K562 (cell line): ENCODE data around the gene ZRANB3.

Experiments
- CREB1 ChIP-seq, 2 experiments: sonication (generic) in 1 of 2; formaldehyde crosslinking in 1 of 2; IDR thresholded peaks; 2 replicates each; pipeline versions ENCODE4 v1.6.1 to v1.8.0; 2012 to 2022; ENCODE audit warnings: inconsistent platforms in 1 of 2, mild to moderate bottlenecking in 1 of 2, missing genetic modification reagents in 1 of 2, moderate library complexity in 1 of 2
- CTBP1 ChIP-seq: fragments of 450-650 bp; IDR thresholded peaks from 2 replicates; pipeline ENCODE4 v1.6.1; 2016; ENCODE audit warnings: borderline replicate concordance
- NONO ChIP-seq, 2 experiments: fragments of 200-400 bp in 1 of 2; fragments of 450-650 bp in 1 of 2; formaldehyde crosslinking in 1 of 2; IDR thresholded peaks; 2 replicates each; pipeline ENCODE4 v1.6.1; 2017; ENCODE audit warnings: low read depth in 2 of 2, mild to moderate bottlenecking in 2 of 2, moderate library complexity in 2 of 2, low read length in 1 of 2
- PHB2 ChIP-seq: fragments of 450-650 bp; IDR thresholded peaks from 2 replicates; pipeline ENCODE4 v1.6.1; 2017; ENCODE audit warnings: low read depth
- RAD21 ChIP-seq, 2 experiments: fragments of 250-450 bp in 1 of 2; fragments of 450-650 bp in 1 of 2; sonication (Bioruptor Pico) in 1 of 2; formaldehyde crosslinking in 1 of 2; IDR thresholded peaks in 1 of 2; conservative IDR thresholded peaks in 1 of 2; 2 replicates each; pipeline versions ENCODE4 v1.4.0 to v1.8.0; 2020 to 2022; ENCODE audit warnings: mild to moderate bottlenecking in 2 of 2, moderate library complexity in 1 of 2
- SIN3A ChIP-seq, 2 experiments: fragments of 150-350 bp in 1 of 2; IDR thresholded peaks; 2 replicates each; pipeline ENCODE4 v1.6.1; 2011 to 2016; ENCODE audit warnings: borderline replicate concordance in 2 of 2, low read depth in 2 of 2, low read length in 2 of 2, mild to moderate bottlenecking in 2 of 2, moderate library complexity in 2 of 2; ENCODE audit not compliant: control insufficient read depth in 1 of 2
- SMARCA5 ChIP-seq: fragments of 450-650 bp; IDR thresholded peaks from 2 replicates; pipeline ENCODE4 v1.6.1; 2016
- TEAD1 ChIP-seq, 2 experiments: fragments of 450-650 bp in 1 of 2; sonication (generic) in 1 of 2; formaldehyde crosslinking; IDR thresholded peaks; 2 replicates each; pipeline versions ENCODE4 v1.4.0 to v1.8.0; 2020 to 2022; ENCODE audit warnings: mild to moderate bottlenecking in 2 of 2, missing genetic modification reagents in 1 of 2
- ZBTB40 ChIP-seq, 2 experiments: fragments of 450-650 bp in 1 of 2; sonication (generic) in 1 of 2; formaldehyde crosslinking in 1 of 2; IDR thresholded peaks; 2 replicates each; pipeline versions ENCODE4 v1.7.1 to v1.9.0; 2016 to 2022; ENCODE audit warnings: inconsistent platforms in 1 of 2, mild to moderate bottlenecking in 1 of 2, missing genetic modification reagents in 1 of 2
- ZBTB8A ChIP-seq: fragments of 450-650 bp; IDR thresholded peaks from 2 replicates; pipeline ENCODE4 v1.6.1; 2018; ENCODE audit warnings: mild to moderate bottlenecking, moderate library complexity; ENCODE audit not compliant: partially characterized antibody
- ZNF232 ChIP-seq: sonication (generic); formaldehyde crosslinking; IDR thresholded peaks from 2 replicates; pipeline ENCODE4 v1.8.0; 2022; ENCODE audit warnings: mild to moderate bottlenecking, missing genetic modification reagents

- TF ChIP-seq SMARCA5 (no peak), SIN3A (IDR thresholded peaks at IDR 0.05; ENCODE audit: borderline replicate concordance in 2 of 2, control insufficient read depth in 1 of 2, low read depth in 2 of 2, low read length in 2 of 2) (no peak), ZBTB8A (no peak), CTBP1 (no peak), RAD21 (CRISPR knock-in tag; conservative IDR thresholded peaks at IDR 0.05 in 1 of 2, IDR thresholded peaks at IDR 0.05 in 1 of 2) (no peak), ZBTB40 (IDR thresholded peaks at IDR 0.05) (no peak), ZBTB40 (CRISPR knock-in tag; IDR thresholded peaks at IDR 0.05) (no peak), PHB2 (no peak), NONO (IDR thresholded peaks at IDR 0.05; ENCODE audit: low read depth in 2 of 2, low read length in 1 of 2) (no peak), CREB1 (IDR thresholded peaks at IDR 0.05) (no peak), CREB1 (CRISPR knock-in tag; IDR thresholded peaks at IDR 0.05) (no peak), ZNF232 (no peak), TEAD1 (CRISPR knock-in tag; IDR thresholded peaks at IDR 0.05) (no peak)
These were observed 356.3 kb downstream of the ZRANB3 start for GRCh38 chr2:135174810-135175093.
